Naive B cell (primary cell): ENCODE results near the gene NSL1. TPM values are rescaled to one million over a fixed set of nuclear protein-coding genes. Genes with fewer than 3 reads are reported as not detected.

Source experiments
- ATAC-seq, 2 donors: fragments of 150-1000 bp; cut with Tn5 transposase; 2 replicates each; pipeline ENCODE4 v1.10.0; 2021; ENCODE audit warnings: low read depth in 2 of 2, mild to moderate bottlenecking in 2 of 2, moderate library complexity in 2 of 2
- DNase-seq: peaks from one replicate; pipeline ENCODE4 v3.0.0; 2022
- H3K27ac Mint-ChIP-seq, 6 donors: one replicate each; pipeline ENCODE4 v1.8.0; 2020 to 2022; ENCODE audit warnings: mild to moderate bottlenecking in 6 of 6, mixed read lengths in 6 of 6, moderate library complexity in 5 of 6, inconsistent platforms in 2 of 6
- H3K27me3 Mint-ChIP-seq, 3 donors: one replicate each; pipeline ENCODE4 v1.8.0; 2021 to 2022; ENCODE audit warnings: mixed read lengths in 3 of 3, mild to moderate bottlenecking in 1 of 3
- H3K36me3 Mint-ChIP-seq, 2 donors: one replicate each; pipeline ENCODE4 v1.8.0; 2020 to 2022; ENCODE audit warnings: mixed read lengths in 2 of 2, inconsistent platforms in 1 of 2, mild to moderate bottlenecking in 1 of 2
- H3K4me1 Mint-ChIP-seq, 3 donors: one replicate each; pipeline ENCODE4 v1.8.0; 2020 to 2022; ENCODE audit warnings: mixed read lengths in 3 of 3, inconsistent platforms in 1 of 3, mild to moderate bottlenecking in 1 of 3, moderate library complexity in 1 of 3
- H3K4me3 Mint-ChIP-seq, 8 donors: one replicate each; pipeline ENCODE4 v1.8.0; 2020 to 2022; ENCODE audit warnings: mild to moderate bottlenecking in 8 of 8, mixed read lengths in 8 of 8, moderate library complexity in 8 of 8, inconsistent platforms in 2 of 8
- H3K9me3 Mint-ChIP-seq, 7 donors: one replicate each; pipeline ENCODE4 v1.8.0; 2020 to 2022; ENCODE audit warnings: mixed read lengths in 7 of 7, mild to moderate bottlenecking in 5 of 7, inconsistent platforms in 2 of 7, moderate library complexity in 1 of 7
- polyA plus RNA-seq, 6 donors: library from polyadenylated mRNA; unstranded; fragments of 300-500 nt; fragmentation: Illumina TruSeq; gene quantifications; one replicate each; pipeline ENCODE4 v1.2.3, GENCODE V29; 2021; ENCODE audit warnings: low read depth in 6 of 6

NSL1 gene
- polyA plus RNA-seq, 6 donors from 2014 or later = 72.1 to 103 (median 81.0) TPM

DNA sequence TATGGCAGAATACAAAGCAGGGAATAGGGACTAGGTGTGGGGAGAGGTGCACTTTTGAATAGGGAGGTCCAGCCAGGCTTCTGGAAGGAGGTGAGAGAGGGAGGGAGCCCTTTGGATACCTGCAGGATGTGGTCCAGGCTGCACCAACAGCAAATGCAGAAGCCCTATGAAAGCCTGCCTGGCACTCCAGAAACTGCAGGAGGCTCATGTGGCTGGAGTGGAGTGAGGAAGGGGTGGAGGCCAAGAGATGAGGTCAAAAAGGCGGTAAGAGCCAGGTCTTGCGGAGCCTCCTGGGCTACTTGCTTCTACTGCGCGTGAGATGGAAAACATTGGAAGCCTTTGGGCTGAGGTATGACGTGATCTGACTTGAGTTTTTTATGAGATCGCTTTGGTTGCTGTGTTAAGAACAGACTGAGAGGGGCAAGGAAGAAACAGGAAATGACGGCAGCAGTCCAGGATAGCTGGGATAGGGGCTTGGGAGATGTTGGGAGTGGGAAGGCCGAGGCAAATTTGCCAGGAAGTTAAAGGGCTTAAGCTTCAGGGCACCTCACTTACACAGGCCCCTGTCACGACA is 87.5 kb downstream of the NSL1 start:
- ATAC-seq (no peak), DNase-seq (no peak)
- Mint-ChIP-seq H3K27me3 (peaks cover 0 to 1% (median 0%) of the 10 kb centered on the region in 3 donors), H3K27ac (no peak overlapping the region), H3K9me3 (no peaks in the 10 kb centered on the region), H3K36me3 (no peaks in the 10 kb centered on the region), H3K4me3 (no peak overlapping the region), H3K4me1 (peaks cover 15 to 20% (median 15%) of the 10 kb centered on the region in 3 donors)

DNA sequence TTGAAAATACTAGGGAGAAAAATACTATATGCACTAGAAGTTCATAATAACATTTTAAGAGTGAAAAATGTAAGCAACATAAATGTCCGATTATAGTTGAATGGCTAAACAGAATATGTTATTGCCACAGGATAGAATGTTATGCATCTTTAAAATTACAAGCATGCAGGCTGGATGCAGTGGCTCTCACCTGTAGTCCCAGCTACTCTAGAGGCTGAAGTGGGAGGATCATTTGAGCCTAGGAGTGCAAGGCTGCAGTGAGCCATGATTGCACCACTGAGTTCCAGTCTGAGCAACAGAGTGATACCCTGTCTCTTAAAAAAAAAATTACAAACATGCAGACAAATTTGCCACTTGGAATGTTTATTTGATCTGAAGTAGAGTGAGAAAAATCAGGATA is 88.9 kb downstream of the NSL1 start:
- no peaks in the 10 kb centered on the region for H3K9me3 Mint-ChIP-seq
- ATAC-seq (no peak), DNase-seq (no peak)
- H3K4me1 Mint-ChIP-seq = peaks cover 25 to 34% (median 28%) of the 10 kb centered on the region in 3 donors
- H3K27ac Mint-ChIP-seq = peak overlapping the region in 2 of 6 donors; percentile 12 to 78
- H3K27me3 Mint-ChIP-seq = no peaks in the 10 kb centered on the region
- peak overlapping the region in 1 of 8 donors; percentile 23 for H3K4me3 Mint-ChIP-seq
- H3K36me3 Mint-ChIP-seq = no peaks in the 10 kb centered on the region

DNA sequence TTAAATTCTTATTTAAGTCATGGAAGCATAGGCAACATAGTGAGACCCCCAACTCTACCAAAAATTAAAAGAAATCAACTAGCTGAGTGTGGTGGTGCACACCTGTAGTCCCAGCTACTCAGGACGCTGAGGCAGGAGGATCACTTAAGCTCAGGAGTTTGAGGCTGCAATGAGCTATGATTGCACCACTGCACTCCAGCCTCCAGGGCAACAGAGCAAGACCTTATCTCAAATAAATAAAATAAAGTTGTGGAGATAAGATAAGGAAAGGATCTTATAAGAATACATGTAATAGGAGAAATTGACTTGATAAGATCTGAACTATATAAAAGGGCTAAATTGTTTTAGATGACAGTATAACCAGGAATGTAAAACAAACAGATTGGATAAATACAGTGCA is 89.7 kb downstream of the NSL1 start:
- ATAC-seq (no peak), DNase-seq (no peak)
- Mint-ChIP-seq H3K4me1 (peaks cover 29 to 41% (median 30%) of the 10 kb centered on the region in 3 donors), H3K9me3 (no peaks in the 10 kb centered on the region), H3K36me3 (no peaks in the 10 kb centered on the region), H3K27me3 (peaks cover 0 to 3% (median 0%) of the 10 kb centered on the region in 3 donors), H3K4me3 (peak overlapping the region in 4 of 8 donors; percentile 83 to 93 (median 90)), H3K27ac (peak overlapping the region in 1 of 6 donors; percentile 13)

DNA sequence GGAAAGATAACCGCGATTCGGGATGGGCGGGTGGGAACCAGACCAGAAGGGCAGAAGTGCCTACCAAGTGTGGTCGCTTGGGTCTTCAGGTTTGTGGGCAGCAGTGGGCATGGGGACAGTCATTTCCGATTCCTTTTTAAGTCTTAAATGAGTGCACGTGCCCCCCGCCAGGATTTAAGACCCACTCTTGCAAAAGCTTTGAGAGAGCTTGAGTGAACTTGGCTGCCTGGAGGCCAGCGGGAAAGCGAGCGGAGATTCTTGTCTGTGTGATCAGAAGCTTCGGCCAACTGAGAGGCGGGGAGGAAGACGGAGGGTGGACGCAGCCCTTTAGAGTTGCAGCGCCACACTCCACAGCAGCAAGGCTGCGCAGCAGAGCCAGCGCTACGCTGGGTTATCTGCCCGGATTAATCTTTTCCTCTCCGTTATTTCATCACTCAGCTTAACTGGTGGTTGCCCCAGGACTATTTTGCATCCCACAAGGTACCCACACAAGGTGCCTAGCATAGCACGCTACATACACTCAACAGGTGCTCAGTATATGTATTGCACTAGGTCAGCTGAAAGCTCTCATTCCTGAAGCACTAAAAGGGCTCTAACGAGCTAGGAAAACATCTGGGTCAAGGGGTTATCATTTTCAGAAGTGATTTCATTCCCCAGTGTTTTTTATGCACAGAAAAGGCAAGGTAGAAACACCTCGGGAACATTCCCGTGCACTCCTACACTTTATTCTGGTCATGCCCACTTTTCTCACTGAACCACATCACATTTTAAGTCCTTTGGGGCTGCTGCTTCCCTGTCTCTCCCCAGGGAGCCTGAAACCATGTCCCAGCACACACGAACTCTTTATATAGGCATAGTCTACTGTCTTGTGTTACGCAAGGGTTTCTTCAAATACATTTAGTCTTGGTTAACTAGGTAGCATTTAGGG is 90.4 kb downstream of the NSL1 start:
- peak overlapping the region in 2 of 6 donors; percentile 4 to 51 for H3K27ac Mint-ChIP-seq
- H3K4me3 Mint-ChIP-seq = peak overlapping the region; percentile 83 to 93 (median 90)
- no peaks in the 10 kb centered on the region for H3K9me3 Mint-ChIP-seq
- H3K4me1 Mint-ChIP-seq = peaks cover 33 to 47% (median 33%) of the 10 kb centered on the region in 3 donors
- peak; percentile 11 for DNase-seq
- peaks cover 4 to 10% (median 6%) of the 10 kb centered on the region in 3 donors for H3K27me3 Mint-ChIP-seq
- no peaks in the 10 kb centered on the region for H3K36me3 Mint-ChIP-seq
- peak; percentile 25 to 34 for ATAC-seq

DNA sequence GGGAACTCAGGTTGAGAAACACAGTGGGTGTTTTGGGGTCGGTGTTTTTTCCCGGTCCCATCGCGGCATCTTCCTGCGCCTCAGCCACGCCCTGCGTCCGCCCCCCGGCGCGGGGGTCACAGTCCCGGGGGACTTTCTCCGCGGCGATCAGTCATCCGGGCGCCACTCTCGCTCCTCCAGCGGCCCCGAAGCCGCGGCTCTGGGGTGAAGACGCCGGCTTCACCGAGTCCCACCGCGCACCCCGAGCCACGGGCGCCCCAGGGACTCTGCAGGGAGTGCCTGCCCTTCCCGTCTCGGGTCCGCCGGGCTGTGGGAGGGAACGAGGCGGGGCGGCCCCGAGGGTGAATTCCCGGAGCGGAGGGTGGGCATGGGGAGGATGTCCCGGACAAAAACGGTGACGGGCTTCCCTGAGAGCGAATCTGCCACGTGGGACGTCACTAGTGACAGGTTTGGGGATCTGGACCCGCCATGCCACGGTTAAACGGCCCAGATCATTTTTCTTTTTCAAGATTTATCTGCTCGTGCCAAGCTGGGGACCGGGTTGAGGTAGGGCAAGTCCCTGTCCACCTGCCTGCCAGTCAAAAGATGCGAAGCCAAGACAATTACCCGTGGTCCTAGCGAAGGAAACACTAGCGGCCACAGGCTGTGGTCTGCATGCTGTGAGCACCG is 91.2 kb downstream of the NSL1 start:
- Mint-ChIP-seq H3K4me1 (peaks cover 33 to 49% (median 33%) of the 10 kb centered on the region in 3 donors), H3K36me3 (no peaks in the 10 kb centered on the region), H3K4me3 (peak overlapping the region; percentile 83 to 93 (median 90))

DNA sequence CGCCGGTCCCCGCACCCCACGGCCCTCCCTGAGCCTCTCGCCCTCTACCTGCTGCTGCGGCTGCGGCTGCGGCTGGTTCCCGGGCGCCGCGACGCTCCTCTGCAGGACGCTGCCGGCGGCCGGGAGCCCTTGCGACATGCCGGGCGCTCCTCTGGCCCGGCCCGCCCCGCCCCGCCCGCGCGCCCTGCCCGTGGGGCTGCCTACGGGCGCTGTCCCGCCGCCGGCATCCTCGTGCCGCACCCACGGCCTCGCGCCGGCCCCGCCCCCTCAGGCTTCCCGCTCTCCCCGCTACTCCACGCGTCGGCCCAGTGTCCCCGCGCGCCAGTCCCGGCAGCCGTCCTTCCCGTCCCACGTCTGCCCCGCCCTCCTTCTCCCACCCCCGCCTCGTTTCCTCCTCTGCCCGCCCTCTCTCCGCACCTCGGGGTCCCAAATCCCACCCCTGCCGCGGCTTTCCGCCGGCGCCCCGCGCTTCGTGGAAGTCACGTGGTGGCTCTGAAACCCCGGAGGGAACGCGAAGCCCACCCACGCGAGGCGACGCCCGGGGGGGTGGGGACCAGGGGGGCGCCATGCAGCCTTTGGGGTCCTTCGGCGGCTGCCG is 91.9 kb downstream of the NSL1 start, which contains the start of gene BATF3:
Gene BATF3, minus strand, starts transcription at position 216 of the 598 bp plus-strand sequence. Its CDS starts 78 bp downstream, at position 138.
- H3K36me3 Mint-ChIP-seq = no peaks in the 10 kb centered on the region
- peak within 1 kb of the TSS; percentile 83 to 93 (median 90) for H3K4me3 Mint-ChIP-seq
- DNase-seq (peak; percentile 18), ATAC-seq (peak; percentile 30 to 40)
- H3K27ac Mint-ChIP-seq = peak within 1 kb of the TSS; percentile 3 to 83 (median 58)
- peaks cover 33 to 49% (median 33%) of the 10 kb centered on the region in 3 donors for H3K4me1 Mint-ChIP-seq
- H3K9me3 Mint-ChIP-seq = no peaks in the 10 kb centered on the region
- H3K27me3 Mint-ChIP-seq = peaks cover 12 to 18% (median 13%) of the 10 kb centered on the region in 3 donors

More for the DNA sequence above, 91.2 kb downstream of the NSL1 start:
- peaks cover 12 to 18% (median 12%) of the 10 kb centered on the region in 3 donors for H3K27me3 Mint-ChIP-seq
- H3K9me3 Mint-ChIP-seq = no peaks in the 10 kb centered on the region
- ATAC-seq (peak; percentile 42 to 52), DNase-seq (peak; percentile 37)
- H3K27ac Mint-ChIP-seq = peak overlapping the region in 2 of 6 donors; percentile 8 to 50

DNA sequence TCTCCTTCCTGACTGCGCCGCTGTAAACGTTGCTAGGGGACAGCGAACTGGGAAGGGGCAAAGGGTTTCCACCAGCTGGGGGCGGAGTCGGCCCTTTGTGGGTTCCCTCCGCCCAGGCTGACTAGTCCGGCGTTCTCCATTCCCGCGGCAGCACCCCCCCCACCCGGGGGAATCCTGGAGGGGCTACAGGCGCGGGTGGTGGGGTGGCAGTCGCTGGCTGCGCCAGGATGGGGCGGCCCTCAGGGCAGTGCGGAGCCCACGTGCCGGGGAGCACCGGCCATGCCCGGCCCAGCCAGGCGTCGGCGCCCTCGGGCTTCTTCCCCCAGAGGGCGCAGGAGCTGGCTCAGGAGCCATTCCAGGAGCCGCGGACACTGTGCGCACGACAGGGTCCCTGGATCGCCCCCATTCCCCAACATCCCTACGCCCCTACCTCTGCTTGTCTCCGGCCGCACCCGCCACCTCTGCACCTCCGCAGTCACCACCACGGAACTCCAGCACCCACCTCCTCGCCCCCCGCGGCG is 92.4 kb downstream of the NSL1 start:
- H3K36me3 Mint-ChIP-seq = no peaks in the 10 kb centered on the region
- DNase-seq (peak; percentile 31), ATAC-seq (peak; percentile 60 to 62)
- H3K27me3 Mint-ChIP-seq = peaks cover 12 to 18% (median 18%) of the 10 kb centered on the region in 3 donors
- H3K9me3 Mint-ChIP-seq = no peaks in the 10 kb centered on the region
- H3K27ac Mint-ChIP-seq = peak overlapping the region; percentile 3 to 83 (median 58)
- peak overlapping the region; percentile 74 to 93 (median 87) for H3K4me3 Mint-ChIP-seq
- peaks cover 33 to 49% (median 33%) of the 10 kb centered on the region in 3 donors for H3K4me1 Mint-ChIP-seq

DNA sequence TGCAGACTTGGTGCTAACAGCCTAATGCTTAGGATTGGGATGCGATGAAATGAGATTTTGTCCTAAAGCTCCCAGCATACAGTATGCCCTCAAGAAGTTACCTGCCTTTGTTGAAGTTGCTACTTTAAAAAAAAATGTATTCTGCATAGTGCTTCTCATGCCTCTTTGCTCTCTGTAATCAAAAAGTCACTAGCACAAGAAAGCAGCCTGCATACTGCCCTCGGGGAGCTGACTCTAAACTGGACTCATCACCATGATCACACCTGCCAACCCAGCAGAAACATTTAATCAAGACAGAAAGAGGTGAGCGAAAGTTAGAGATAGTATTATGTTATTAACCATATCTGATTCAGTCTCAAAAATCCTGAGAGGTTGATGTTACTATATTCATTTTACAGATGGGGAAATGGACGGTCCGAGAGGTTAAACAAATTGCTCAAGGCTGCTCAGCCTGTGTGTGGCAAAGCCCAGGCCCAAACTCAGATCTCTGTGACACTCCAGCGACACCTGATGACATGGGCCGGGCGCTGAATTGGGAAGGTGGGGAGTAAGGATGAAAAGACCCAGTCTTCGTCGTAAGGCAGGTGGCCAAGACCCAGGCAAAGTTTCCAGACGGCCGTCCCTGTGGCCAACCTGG is 93.0 kb downstream of the NSL1 start:
- Mint-ChIP-seq H3K4me3 (peak overlapping the region; percentile 74 to 93 (median 87)), H3K27ac (peak overlapping the region in 4 of 6 donors; percentile 3 to 54 (median 30)), H3K9me3 (no peaks in the 10 kb centered on the region), H3K4me1 (peaks cover 33 to 49% (median 33%) of the 10 kb centered on the region in 3 donors), H3K36me3 (no peaks in the 10 kb centered on the region), H3K27me3 (peaks cover 12 to 24% (median 19%) of the 10 kb centered on the region in 3 donors)
- ATAC-seq (no peak), DNase-seq (no peak)

DNA sequence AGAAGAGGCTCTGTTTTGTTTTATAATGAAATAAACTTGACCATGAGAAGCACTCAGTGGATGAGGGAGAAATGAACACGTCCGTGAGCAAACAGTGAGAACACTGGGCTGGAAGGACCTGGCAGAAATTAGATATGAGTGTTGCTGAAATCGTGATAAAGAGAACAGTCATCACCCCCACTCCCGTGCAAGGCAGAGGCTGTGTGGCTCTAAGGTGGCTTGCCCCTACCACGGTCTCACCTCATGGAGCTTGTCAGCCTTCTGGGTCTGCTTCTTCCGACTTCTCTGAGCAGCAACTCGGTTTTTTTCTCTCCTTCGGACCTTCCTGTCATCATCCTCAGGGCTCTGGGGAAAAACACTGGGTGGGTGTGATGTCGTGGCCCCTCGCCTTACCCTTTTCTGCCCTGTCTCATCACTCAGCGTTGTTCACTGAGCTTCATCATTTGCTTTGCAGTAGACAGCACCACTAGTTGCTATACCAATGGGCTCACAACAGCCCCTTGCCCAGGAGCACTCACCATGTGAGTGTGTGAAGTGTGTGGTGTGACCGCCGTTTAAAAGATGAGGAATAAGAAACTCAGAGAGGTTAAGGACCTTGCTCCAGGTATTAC is 94.8 kb downstream of the NSL1 start:
- H3K4me3 Mint-ChIP-seq = peak overlapping the region in 3 of 8 donors; percentile 39 to 65 (median 52)
- H3K9me3 Mint-ChIP-seq = no peaks in the 10 kb centered on the region
- ATAC-seq (no peak), DNase-seq (no peak)
- no peak overlapping the region for H3K27ac Mint-ChIP-seq
- no peaks in the 10 kb centered on the region for H3K36me3 Mint-ChIP-seq
- peaks cover 32 to 45% (median 33%) of the 10 kb centered on the region in 3 donors for H3K4me1 Mint-ChIP-seq
- peaks cover 12 to 27% (median 24%) of the 10 kb centered on the region in 3 donors for H3K27me3 Mint-ChIP-seq

DNA sequence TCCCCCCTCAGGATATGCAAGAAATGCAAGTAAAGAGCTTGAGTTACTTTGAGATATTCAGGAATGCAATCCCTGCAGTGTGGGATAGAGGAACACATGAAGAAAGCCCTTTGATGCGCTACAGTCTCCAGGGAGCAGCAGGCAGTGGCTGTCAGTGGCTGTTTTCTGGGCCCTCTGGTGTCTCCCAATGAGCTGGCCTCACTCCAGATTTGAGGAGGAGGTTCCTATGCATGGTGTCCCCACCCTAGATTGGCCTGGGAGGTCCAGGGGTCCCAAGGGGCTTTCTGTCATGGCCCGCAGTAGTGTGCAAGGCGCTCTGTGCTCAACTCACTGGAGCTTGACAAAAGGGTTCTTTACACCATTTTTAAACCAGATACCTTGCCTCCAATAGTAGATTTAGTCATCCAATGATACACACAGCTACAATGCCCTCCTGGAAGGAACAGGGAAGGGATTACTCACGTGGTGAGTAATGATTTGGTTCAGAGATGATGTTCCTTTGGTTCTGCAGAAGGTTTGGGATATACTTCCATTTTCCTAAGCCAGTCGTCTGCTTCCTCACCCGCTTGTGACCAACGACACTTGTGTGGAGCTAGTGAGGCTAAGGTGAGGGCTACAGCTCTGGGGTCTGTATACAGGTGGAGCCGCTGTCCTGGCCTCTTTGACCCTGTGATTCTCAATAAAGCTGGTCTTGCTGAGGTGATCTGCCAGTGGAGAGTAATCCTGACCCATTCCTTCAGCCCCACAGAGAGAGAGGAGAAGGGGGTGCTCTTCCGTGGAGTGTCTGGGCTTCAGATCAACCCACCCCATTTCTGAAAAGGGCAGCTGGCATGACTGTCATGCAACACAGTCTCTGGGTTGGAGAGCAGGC is 98.6 kb downstream of the NSL1 start:
- H3K27ac Mint-ChIP-seq = no peak overlapping the region
- peaks cover 12 to 30% (median 27%) of the 10 kb centered on the region in 3 donors for H3K27me3 Mint-ChIP-seq
- peaks cover 9 to 19% (median 11%) of the 10 kb centered on the region in 3 donors for H3K4me1 Mint-ChIP-seq
- no peaks in the 10 kb centered on the region for H3K9me3 Mint-ChIP-seq
- DNase-seq (no peak), ATAC-seq (no peak)
- H3K36me3 Mint-ChIP-seq = no peaks in the 10 kb centered on the region
- no peak overlapping the region for H3K4me3 Mint-ChIP-seq

DNA sequence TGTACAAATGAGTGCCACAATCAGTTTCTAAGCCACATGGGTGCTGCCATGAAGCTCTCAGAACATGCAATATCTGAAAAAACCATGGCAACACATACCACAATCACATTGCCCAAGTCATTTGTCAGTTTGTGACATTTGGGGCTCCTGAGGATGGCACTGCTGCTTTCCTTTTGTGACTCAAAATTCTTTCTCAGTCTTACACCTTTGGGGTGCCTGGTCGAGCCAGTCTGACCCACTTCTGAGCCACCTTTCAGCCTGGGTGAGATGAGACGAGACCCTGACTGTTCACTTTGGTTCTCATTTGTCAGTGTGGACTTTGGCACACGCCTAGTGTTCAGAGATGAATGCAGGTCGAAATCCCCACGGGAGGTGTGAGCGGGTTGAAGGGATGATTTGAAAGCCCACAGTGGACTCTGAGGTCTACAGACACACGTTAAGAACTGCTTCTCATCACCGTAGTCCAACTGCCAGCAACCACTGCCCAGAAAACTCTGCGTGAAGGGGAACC is 100.0 kb downstream of the NSL1 start:
- Mint-ChIP-seq H3K4me1 (peaks cover 3 to 6% (median 4%) of the 10 kb centered on the region in 3 donors), H3K9me3 (no peaks in the 10 kb centered on the region), H3K36me3 (peaks cover 0 to 5% of the 10 kb centered on the region in 2 donors), H3K27me3 (peaks cover 20 to 35% (median 33%) of the 10 kb centered on the region in 3 donors), H3K27ac (no peak overlapping the region), H3K4me3 (no peak overlapping the region)
- ATAC-seq (no peak), DNase-seq (no peak)
